ENCODE data around the gene PCDH7. TPM values are rescaled to one million over a fixed set of nuclear protein-coding genes. Genes with fewer than 3 reads are reported as not detected.

PCDH7 gene
- total RNA-seq, 1 experiment from 2014 or later = 1.9 TPM

GRCh38 chr4:30726090-30726675, 6.0 kb downstream of the PCDH7 start:
- H3K27me3 ChIP-seq (ENCODE audit: low read length) = no peaks in the 10 kb centered on the region
- intact Hi-C loops (cut with micrococcal nuclease) = no loop called here
- no peak overlapping the region for H2AFZ ChIP-seq (ENCODE audit: low read length)
- H3K9me2 ChIP-seq (replicated peaks; ENCODE audit: low read length) = no peaks in the 10 kb centered on the region
- POLR2A ChIA-PET (ENCODE audit: unreplicated experiment) = interaction anchor here (0.6 kb wide), 1 partner anchor 1475 kb away, joined by 4 read pairs; no protein-coding TSS in a partner anchor
- no peaks in the 10 kb centered on the region for H3K79me2 ChIP-seq (ENCODE audit: low read length)
- H3K4me3 ChIP-seq (ENCODE audit: low read length) = no peak overlapping the region
- no peak overlapping the region for H3K9ac ChIP-seq (ENCODE audit: low read length)
- H3F3A ChIP-seq (ENCODE audit: low read length, unreplicated experiment) = no peaks in the 10 kb centered on the region
- TF ChIP-seq EZH2phosphoT487 (IDR thresholded peaks at IDR 0.05; ENCODE audit: borderline replicate concordance, low read length) = no peak
- TF ChIP-seq EZH2 (IDR thresholded peaks at IDR 0.05; ENCODE audit: low read length, unreplicated experiment) = no peak
- no peak for TF ChIP-seq CTCF (conservative IDR thresholded peaks at IDR 0.05; ENCODE audit: low read depth, low read length)
- CTCF ChIA-PET = no interaction called here
- ATAC-seq (no peak), DNase-seq (no peak)
- no peak overlapping the region for H3K27ac ChIP-seq (ENCODE audit: low read length)
- BruUV-seq (replicated peaks) = no TSS peak
- H3K36me3 ChIP-seq (ENCODE audit: low read depth, low read length) = no peaks in the 10 kb centered on the region
- H3K4me2 ChIP-seq (ENCODE audit: low read length) = peak overlapping the region; percentile 13; the same call in 1 of the 2 replicates
- H3K4me1 ChIP-seq (ENCODE audit: insufficient read depth, low read length) = 0 out of 2 replicates have a peak, but pooled peaks cover 5% of the 10 kb centered on the region
- no peaks in the 10 kb centered on the region for H3K9me3 ChIP-seq (ENCODE audit: low read length)
- H4K20me1 ChIP-seq (ENCODE audit: low read length) = no peaks in the 10 kb centered on the region

GRCh38 chr4:30727409-30727808, 7.2 kb downstream of the PCDH7 start:
- no peaks in the 10 kb centered on the region for H3K79me2 ChIP-seq (ENCODE audit: low read length)
- no peaks in the 10 kb centered on the region for H3K36me3 ChIP-seq (ENCODE audit: low read depth, low read length)
- CTCF ChIA-PET = no interaction called here
- no peak for TF ChIP-seq EZH2phosphoT487 (IDR thresholded peaks at IDR 0.05; ENCODE audit: borderline replicate concordance, low read length)
- TF ChIP-seq EZH2 (IDR thresholded peaks at IDR 0.05; ENCODE audit: low read length, unreplicated experiment) = no peak
- no peak for TF ChIP-seq CTCF (conservative IDR thresholded peaks at IDR 0.05; ENCODE audit: low read depth, low read length)
- H4K20me1 ChIP-seq (ENCODE audit: low read length) = no peaks in the 10 kb centered on the region
- no peak for DNase-seq
- no peaks in the 10 kb centered on the region for H3K27me3 ChIP-seq (ENCODE audit: low read length)
- no peak overlapping the region for H2AFZ ChIP-seq (ENCODE audit: low read length)
- no peak overlapping the region for H3K27ac ChIP-seq (ENCODE audit: low read length)
- no TSS peak for BruUV-seq (replicated peaks)
- POLR2A ChIA-PET (ENCODE audit: unreplicated experiment) = no interaction called here
- H3K9ac ChIP-seq (ENCODE audit: low read length) = no peak overlapping the region
- H3K4me3 ChIP-seq (ENCODE audit: low read length) = no peak overlapping the region
- intact Hi-C loops (cut with micrococcal nuclease) = no loop called here
- no peak overlapping the region for H3K4me2 ChIP-seq (ENCODE audit: low read length)
- no peaks in the 10 kb centered on the region for H3F3A ChIP-seq (ENCODE audit: low read length, unreplicated experiment)
- H3K4me1 ChIP-seq (ENCODE audit: insufficient read depth, low read length) = no peaks in the 10 kb centered on the region
- H3K9me2 ChIP-seq (replicated peaks; ENCODE audit: low read length) = no peaks in the 10 kb centered on the region
- no peaks in the 10 kb centered on the region for H3K9me3 ChIP-seq (ENCODE audit: low read length)
- no peak for ATAC-seq

- no peaks in the 10 kb centered on the region for H3K9me3 ChIP-seq (ENCODE audit: low read length)
- ATAC-seq (no peak), DNase-seq (no peak)
- ChIA-PET CTCF (no interaction called here), POLR2A (ENCODE audit: unreplicated experiment) (no interaction called here)
- H2AFZ ChIP-seq (ENCODE audit: low read length) = no peak overlapping the region
- no peak overlapping the region for H3K27ac ChIP-seq (ENCODE audit: low read length)
- no peaks in the 10 kb centered on the region for H3K27me3 ChIP-seq (ENCODE audit: low read length)
- no peaks in the 10 kb centered on the region for H3K79me2 ChIP-seq (ENCODE audit: low read length)
- no peaks in the 10 kb centered on the region for H4K20me1 ChIP-seq (ENCODE audit: low read length)
- no TSS peak for BruUV-seq (replicated peaks)
- no peaks in the 10 kb centered on the region for H3K9me2 ChIP-seq (replicated peaks; ENCODE audit: low read length)
- TF ChIP-seq EZH2 (IDR thresholded peaks at IDR 0.05; ENCODE audit: low read length, unreplicated experiment) (no peak), EZH2phosphoT487 (IDR thresholded peaks at IDR 0.05; ENCODE audit: borderline replicate concordance, low read length) (no peak), CTCF (conservative IDR thresholded peaks at IDR 0.05; ENCODE audit: low read depth, low read length) (no peak)
- H3K9ac ChIP-seq (ENCODE audit: low read length) = no peak overlapping the region
- H3K36me3 ChIP-seq (ENCODE audit: low read depth, low read length) = no peaks in the 10 kb centered on the region
- H3F3A ChIP-seq (ENCODE audit: low read length, unreplicated experiment) = no peaks in the 10 kb centered on the region
- H3K4me2 ChIP-seq (ENCODE audit: low read length) = no peak overlapping the region
- intact Hi-C loops (cut with micrococcal nuclease) = no loop called here
- H3K4me1 ChIP-seq (ENCODE audit: insufficient read depth, low read length) = no peaks in the 10 kb centered on the region
- H3K4me3 ChIP-seq (ENCODE audit: low read length) = no peak overlapping the region
Observed at GRCh38 chr4:30728311-30728710, 8.1 kb downstream of the PCDH7 start.

Data from PC-3 (cell line).